PC-9 (cell line): ENCODE results near the gene MTCH2.

ENCODE experiments used
- CTCF ChIP-seq: fragments of 200-600 bp; sonication (generic); conservative IDR thresholded peaks from 2 replicates; pipeline ENCODE4 v1.6.1; 2017; ENCODE audit warnings: mixed run types, antibody characterized with exemption, mild to moderate bottlenecking, moderate library complexity
- EZH2 ChIP-seq: fragments of 200-600 bp; sonication (generic); IDR thresholded peaks from 2 replicates; pipeline ENCODE4 v1.8.0; 2017; ENCODE audit warnings: antibody characterized with exemption, low read depth

GRCh38 chr11:47672283-47672730 is 29.9 kb upstream of the MTCH2 start:
- TF ChIP-seq CTCF: no peak
- no peak for TF ChIP-seq EZH2
